HG03097 (cell line): ENCODE measurements around the gene CLEC16A.

Source experiments
- ATAC-seq: cut with Tn5 transposase; IDR thresholded peaks from one replicate; pipeline ENCODE4 v1.9.1; 2021; ENCODE audit not compliant: unreplicated experiment, low FRiP score

CLEC16A gene

DNA sequence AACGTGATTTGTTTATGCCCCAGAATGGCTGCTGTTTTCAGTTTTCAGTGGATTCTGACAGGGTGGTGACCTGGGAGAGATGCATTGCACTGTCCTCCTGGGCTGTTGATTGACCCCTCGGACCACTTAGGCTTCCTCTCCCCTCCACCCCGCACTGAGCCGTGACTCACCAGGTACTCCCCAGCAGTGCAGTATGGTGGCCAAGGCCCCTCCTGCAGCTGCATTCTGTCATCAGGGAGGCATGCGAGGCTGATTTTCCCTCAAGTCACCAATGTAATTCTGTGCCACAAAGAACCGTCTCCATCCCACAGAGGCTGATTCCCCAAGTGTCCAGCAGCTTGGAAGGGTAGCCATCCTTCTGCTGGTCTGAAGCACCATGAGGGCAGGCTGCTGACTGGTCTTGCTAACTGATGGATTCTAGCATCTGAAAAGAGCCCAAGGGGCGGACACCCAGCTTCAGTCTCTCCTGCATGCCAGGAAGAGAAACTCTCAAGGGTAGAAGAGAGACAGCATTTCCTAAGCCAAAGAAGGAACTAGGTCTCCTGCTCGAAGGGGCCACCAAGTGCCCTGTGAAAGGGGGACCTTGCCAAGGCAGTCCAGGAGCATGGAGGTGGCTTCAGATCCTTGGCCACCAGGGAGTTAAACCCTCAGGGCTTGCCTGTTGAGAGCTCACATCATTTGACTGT lies 163.6 kb downstream of the CLEC16A start:
- ATAC-seq: no peak

DNA sequence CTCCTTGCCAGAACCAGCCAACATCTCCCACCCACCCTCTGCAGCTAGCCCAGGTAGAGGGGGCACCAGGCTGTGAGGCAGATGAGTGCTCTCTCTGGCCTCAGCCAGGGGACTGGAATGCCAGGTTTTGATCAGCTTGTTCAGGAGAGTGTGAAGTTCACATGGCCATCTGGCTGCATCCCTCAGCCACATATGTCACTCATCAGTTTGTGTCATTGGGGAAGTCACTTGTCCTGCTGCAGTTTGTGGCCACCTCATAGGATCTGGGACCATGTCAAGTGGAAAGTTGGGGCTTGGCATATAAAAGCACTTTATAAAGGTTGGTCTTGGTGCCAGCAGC lies 164.1 kb downstream of the CLEC16A start:
- no peak for ATAC-seq

GRCh38 chr16:11109566-11109965 lies 165.2 kb downstream of the CLEC16A start:
- no peak for ATAC-seq

DNA sequence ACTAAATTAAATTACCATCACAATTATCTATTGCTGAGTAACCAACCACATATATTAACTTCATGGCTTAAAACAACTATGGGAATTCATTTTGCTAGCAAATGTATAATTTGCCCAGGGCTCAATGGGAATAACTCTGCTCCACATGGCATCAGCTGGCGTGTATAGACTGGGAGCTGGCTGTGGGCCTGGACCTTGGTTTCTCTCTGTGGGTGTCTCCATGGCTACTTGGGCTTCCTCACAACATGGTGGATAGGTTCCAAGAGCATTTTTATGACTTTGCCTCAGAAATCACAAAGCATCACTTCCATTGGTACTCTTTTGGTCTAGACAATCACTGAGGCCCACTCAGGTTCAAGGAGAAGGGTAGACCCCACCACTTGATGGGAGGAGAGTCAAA lies 166.8 kb downstream of the CLEC16A start:
- no peak for ATAC-seq

- no peak for ATAC-seq
These were observed 167.7 kb downstream of the CLEC16A start for GRCh38 chr16:11111856-11112634.

DNA sequence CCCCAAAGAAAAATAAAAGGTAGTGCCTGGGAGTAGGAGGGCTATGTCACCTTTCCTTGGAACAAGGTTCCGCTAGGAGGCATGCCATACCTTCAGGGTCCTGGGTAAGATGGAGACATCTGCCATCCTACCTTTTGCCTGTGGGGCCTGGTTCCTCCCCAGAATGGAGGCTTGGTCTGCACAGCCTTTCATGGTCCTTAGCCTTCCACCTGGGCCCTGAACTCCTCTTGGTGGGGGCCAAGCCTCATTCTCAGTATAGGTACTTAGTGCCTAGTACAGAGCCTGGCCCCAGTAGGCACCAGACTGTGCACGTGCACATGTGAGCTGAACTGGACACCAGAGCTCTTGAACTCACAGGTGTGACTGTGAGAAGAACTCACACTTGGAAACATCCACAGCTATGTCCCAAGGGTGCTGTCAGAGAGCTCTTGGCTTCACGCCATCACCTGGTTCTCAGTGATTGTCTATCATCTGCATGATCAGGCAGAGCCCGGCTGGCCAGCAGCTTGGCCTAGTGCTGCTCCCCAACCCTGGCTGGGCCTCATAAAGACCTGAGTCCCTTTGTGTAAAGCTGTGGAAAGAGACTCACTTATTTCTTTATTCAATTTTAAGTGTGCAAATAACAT lies 168.5 kb downstream of the CLEC16A start:
- ATAC-seq: no peak

- ATAC-seq: no peak
These were observed 170.2 kb downstream of the CLEC16A start for GRCh38 chr16:11114366-11115164.

- ATAC-seq: no peak
These were observed 173.3 kb downstream of the CLEC16A start for GRCh38 chr16:11117576-11118211.

DNA sequence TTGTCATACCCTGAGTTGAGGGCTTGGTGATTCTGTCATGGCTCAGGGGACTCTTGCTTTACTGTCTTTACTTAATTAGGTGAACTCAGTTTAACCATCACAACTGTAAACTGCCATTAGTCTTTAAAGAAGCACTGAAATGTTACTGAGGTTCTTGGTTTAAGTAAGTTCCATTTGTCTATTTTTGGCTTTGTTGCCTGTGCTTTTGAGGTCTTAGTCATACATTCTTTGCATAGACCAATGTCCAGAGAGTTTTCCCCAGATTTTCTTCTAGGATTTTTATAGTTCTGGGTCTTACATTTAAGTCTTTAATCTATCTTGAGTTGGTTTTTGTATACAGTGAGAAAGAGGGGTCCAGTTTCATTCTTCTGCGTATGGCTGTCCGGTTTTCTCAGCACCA lies 174.1 kb downstream of the CLEC16A start:
- ATAC-seq: no peak

DNA sequence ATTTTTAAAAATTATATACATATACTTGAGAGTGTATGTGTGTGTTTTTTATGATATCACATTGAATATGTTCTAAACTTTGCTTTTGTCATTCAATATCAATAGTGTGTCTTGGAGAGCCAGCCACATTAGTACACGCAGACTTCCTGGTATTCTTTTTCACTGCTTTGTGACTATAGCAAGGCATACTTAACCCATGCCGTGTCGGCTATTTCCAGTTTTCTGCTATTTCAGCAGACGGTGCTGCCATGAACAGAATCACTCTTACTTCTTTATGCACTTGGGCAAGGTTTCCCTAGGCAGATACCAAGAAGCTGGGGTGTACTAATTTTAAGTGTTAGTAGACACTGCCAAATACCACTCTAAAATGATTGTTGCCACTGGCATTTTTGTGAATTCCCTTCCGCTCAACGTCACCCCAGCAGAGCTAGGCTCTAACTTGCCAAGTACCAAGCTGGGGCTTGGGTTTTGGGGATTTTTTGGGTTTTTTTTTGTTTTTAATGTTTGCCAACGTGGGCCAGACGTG lies 176.8 kb downstream of the CLEC16A start:
- no peak for ATAC-seq

DNA sequence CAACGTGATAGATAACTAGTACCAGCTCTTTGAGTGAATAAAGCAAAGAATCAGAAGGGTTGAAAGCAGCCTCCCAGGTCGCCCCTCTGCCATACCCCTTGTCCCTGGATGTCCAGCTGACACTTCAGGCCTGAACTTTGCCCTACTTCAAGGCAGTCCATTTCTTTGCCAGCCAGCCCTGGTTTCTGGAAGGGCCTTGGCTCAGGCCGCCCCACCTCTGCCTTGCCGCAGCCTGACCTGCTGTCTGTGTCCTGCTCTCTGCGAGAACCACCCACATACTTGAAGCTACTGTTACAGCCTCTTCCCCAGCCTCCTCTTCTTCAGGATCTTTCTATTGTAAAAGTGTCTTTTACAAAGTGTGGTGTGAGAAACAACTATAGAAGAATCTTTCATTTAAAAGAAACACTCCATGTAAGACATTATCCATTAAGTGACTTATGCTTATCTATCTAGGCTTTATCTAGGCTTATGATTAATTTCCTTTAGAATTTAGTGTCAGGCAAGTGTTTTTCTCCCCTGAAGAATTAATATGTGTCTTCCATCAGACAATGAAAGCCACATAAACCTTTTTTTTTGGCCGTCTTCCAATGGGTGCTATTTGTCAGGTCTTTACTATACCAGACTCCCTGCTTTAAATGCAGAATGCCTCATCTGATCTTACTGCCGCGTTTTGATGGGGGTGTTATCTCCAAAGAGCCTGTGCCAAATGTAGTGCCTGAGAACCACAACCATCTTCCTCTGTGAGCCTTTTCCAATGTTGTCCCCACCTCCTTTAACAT lies 177.7 kb downstream of the CLEC16A start:
- ATAC-seq: no peak

DNA sequence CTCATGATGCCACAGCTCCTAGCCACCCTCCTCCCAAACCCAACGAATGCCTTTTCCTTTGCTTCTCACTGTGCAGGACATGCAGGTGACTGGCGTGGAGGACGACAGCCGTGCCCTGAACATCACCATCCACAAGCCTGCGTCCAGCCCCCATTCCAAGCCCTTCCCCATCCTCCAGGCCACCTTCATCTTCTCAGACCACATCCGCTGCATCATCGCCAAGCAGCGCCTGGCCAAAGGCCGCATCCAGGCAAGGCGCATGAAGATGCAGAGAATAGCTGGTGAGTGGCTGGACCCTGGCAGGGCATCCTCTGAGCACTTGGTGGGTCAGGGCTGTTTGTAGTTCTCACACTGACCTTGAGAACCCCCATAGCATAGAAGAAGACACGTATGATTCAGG lies 179.3 kb downstream of the CLEC16A start:
- ATAC-seq: no peak

DNA sequence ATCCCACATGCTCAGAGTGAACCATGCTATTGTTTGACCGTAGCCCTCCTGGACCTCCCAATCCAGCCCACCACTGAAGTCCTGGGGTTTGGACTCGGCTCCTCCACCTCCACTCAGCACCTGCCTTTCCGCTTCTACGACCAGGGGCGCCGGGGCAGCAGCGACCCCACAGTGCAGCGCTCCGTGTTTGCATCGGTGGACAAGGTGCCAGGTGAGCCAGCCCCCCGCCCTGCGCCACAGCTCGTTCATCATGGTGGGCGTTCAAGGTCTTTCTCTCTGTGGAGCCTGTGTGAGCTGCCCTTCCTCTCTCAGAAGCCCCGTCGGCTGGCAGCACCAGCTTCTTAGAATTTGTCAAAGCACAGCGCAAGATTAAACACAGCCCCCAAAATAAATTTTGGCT lies 181.6 kb downstream of the CLEC16A start:
- ATAC-seq: no peak

DNA sequence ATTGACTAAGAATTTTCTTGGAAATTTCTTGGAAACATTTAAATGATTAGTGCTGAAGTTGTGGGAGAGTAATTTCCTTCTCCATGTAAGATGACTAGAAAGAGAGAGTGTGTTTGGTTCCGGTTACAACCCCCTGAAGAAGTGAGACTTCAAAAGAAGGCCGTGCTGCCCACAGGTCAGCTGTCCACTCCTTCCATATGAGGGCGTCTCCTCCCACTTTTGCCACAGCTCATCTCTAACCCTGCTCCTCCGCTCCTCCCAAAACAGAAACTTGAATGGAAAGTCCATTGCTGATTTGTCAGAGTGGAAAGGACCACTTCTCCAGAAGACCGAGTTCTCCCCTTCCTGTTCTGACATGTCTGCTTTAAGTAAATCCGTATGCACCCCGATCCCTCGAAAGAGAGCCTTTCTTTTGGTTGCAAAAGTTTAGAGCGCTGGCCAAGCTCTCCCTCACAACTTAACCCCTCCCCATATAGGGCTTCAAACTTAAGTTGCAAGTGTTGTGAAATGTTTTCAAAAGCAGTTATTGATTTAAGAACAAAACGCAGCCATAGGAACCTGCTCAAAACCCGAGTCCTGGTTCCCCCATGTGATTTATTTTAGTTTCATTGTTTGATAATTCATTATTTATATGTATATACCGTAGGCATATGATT lies 182.2 kb downstream of the CLEC16A start:
- ATAC-seq: no peak

DNA sequence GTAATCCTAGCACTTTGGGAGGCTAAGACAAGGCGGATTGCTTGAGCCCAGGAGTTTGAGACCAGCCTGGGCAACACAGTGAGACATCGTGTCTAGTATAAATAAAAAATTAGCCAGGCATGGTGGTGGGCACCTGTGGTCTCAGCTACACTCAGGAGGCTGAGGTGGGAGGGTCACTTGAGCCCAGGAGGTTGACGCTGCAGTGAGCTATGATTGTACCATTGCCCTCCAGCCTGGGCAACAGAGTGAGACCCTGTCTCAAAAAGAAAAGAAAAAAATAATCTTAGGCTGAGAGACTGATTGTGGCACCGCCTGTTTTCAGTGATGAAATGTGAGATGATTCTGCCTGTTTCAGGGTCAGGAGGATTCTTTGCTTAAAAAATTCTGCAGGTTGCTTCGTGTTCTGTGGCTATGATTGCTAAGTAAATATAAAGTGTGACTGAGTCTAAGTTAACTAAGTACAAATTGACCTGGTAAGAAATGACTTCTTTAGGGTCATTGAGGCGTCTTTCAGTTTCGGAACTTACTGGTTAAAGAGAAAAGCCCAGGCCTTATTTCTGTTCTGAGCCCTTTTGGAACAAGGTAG lies 183.3 kb downstream of the CLEC16A start:
- no peak for ATAC-seq

GRCh38 chr16:11128211-11129141 lies 184.1 kb downstream of the CLEC16A start:
- ATAC-seq: no peak

DNA sequence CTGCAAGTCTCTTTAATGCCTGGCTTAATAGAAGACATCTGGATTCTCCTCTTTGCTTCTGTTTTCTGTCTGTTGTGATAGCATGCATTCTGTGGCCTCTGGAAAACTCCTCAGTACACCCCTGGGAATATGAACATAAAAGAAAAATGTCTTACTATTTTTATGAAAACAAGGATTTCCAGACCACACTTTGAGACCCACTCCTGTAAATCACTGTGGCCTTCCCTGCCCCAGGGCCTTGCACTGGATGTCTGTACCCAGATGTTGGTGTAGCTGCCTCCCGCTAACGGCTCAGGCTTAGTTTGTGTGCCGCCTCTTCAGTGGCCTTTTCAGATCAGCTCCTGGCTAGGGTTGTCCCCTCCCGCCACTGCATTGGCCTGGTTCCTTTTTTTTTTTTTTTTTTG lies 185.0 kb downstream of the CLEC16A start:
- ATAC-seq: no peak
